Ovary (tissue), 9 donors: ENCODE results near the gene CLN6. TPM values are rescaled to one million over a fixed set of nuclear protein-coding genes. Genes with fewer than 3 reads are reported as not detected.

Experiments
- DNase-seq, 5 donors: peaks; one replicate each; pipeline ENCODE4 v3.0.0-alpha.2; 2019 to 2020
- H3K27ac ChIP-seq, 2 donors: fragments of 200-600 bp; one replicate each; pipeline versions ENCODE4 v1.5.1 to v1.8.0; 2019 to 2022
- H3K27me3 ChIP-seq: fragments of 200-600 bp; one replicate; pipeline ENCODE4 v1.8.0; 2022
- H3K36me3 ChIP-seq: fragments of 200-600 bp; sonication (generic); one replicate; pipeline ENCODE4 v1.5.1; 2019
- H3K4me1 ChIP-seq: one replicate; pipeline ENCODE4 v1.8.1; 2013; ENCODE audit warnings: mild to moderate bottlenecking, moderate library complexity; ENCODE audit not compliant: insufficient read depth
- H3K4me3 ChIP-seq: fragments of 200-600 bp; sonication (generic); one replicate; pipeline ENCODE4 v1.5.1; 2017
- H3K9me3 ChIP-seq, 2 donors: fragments of 200-600 bp in 1 of 2; sonication (generic) in 1 of 2; one replicate each; pipeline versions ENCODE4 v1.5.1 to v1.8.1; 2013 to 2019; ENCODE audit warnings: mild to moderate bottlenecking in 1 of 2, moderate library complexity in 1 of 2
- CTCF ChIP-seq, 3 donors: fragments of 450-650 bp in 2 of 3; fragments of 200-600 bp in 1 of 3; IDR thresholded peaks; one replicate each; pipeline versions ENCODE4 v1.5.1 to v1.8.0; 2016 to 2022; ENCODE audit warnings: antibody characterized with exemption in 3 of 3, mild to moderate bottlenecking in 1 of 3
- EP300 ChIP-seq: sonication (generic); formaldehyde crosslinking; IDR thresholded peaks from one replicate; pipeline ENCODE4 v1.6.1; 2017; ENCODE audit warnings: antibody characterized with exemption
- POLR2A ChIP-seq: fragments of 450-650 bp; IDR thresholded peaks from one replicate; pipeline ENCODE4 v1.6.1; 2017; ENCODE audit warnings: antibody characterized with exemption, mild to moderate bottlenecking, moderate library complexity
- WGBS, 3 donors: extraction: QIAGEN DNeasy Blood & Tissue Kit in 1 of 3; methylation state at CpG; one replicate each; pipeline versions ENCODE4 v1.1.5 to v1.1.7; 2013 to 2017; 5-methylcytosine and 5-hydroxymethylcytosine counted together
- intact Hi-C, 4 donors: fragments of 100-400 bp; cut with DNase I; formaldehyde crosslinking; loops; one replicate each; pipeline versions ENCODE4 v1.11.0 to v1.15.1; 2022 to 2023
- polyA plus RNA-seq, 2 donors: library from polyadenylated mRNA; stranded (reverse); fragments of 200-250 nt in 1 of 2; fragments of 350-450 nt in 1 of 2; fragmentation: Illumina TruSeq in 1 of 2; extraction: RNeasy Lipid Tissue Mini Kit (QIAGEN cat#74804) in 1 of 2; gene quantifications; one replicate each; pipeline ENCODE4 v1.2.3, GENCODE V29; 2013 to 2014
- total RNA-seq, 7 donors: library from RNA; depleted of rRNA in 2 of 7; stranded (reverse); fragments of >200 nt in 2 of 7; fragmentation: NEBNext Ultra II Directional in 3 of 7; extraction: Animal tissue kit (Norgen Biotek cat#: 25700) in 3 of 7; gene quantifications; one replicate each; pipeline versions ENCODE4 v1.1.0 to v1.2.4, GENCODE V29; 2016 to 2023
- donor health status: DM: no; HTN: no; CAD: no; lungs with moderate emphysema.
- donor health status: DM: no; HTN: no; CAD: no.
- donor health status: Bipolar disorder and iron deficiency.
- donor health status: DM: yes; HTN: yes; CAD: no.
- donor health status: DM: no; HTN: no; CAD: no.
- donor health status: DM: yes; HTN: yes; CAD: no.

The CLN6 gene
- total and polyA plus RNA-seq, 9 donors = 6.3 to 21.8 (median 12.0) TPM

- TF ChIP-seq CTCF (IDR thresholded peaks at IDR 0.05) = no peak
- TF ChIP-seq POLR2A = no peak
- no peak for TF ChIP-seq EP300
- Histone ChIP-seq H3K9me3 (no peaks in the 10 kb centered on the region), H3K4me1 (peaks cover 1% of the 10 kb centered on the region), H3K27me3 (no peaks in the 10 kb centered on the region), H3K27ac (no peak overlapping the region), H3K36me3 (no peaks in the 10 kb centered on the region), H3K4me3 (no peak overlapping the region)
- DNase-seq = no peak
- intact Hi-C loops = no loop called here
These were observed 66.3 kb downstream of the CLN6 start for GRCh38 chr15:68163191-68163590.

DNA sequence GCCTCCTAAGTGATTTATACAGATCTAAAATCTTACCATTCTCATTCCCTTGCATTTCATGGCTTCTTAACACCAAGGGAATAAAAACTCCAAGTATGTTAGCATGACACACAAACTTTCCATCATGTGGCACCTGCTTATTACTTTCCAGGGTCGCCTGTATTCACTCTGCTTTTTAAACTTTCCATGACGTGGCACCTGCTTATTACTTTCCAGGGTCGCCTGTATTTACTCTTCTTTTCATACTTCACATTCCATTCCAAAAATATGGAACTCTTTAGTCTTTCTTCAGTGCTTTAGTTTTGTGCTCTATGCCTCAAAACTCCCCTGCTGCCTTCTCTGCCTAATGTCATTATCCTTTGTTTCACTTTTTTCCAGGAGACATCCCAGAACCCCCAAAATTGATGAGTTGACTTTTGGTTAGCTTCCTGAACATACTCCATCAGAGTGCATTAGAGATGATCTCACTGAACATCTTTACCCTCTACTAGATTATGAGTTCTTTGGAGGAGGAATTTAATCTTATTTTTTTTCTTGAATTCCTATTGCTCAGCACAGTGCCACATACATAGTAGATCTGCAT, 71.4 kb downstream of the CLN6 start:
- no peaks in the 10 kb centered on the region for H3K27me3 ChIP-seq
- H3K27ac ChIP-seq = no peak overlapping the region
- H3K9me3 ChIP-seq = no peaks in the 10 kb centered on the region
- TF ChIP-seq POLR2A = no peak
- no peak for TF ChIP-seq CTCF (IDR thresholded peaks at IDR 0.05)
- no peak for TF ChIP-seq EP300
- no peak for DNase-seq
- peaks cover 4% of the 10 kb centered on the region for H3K4me1 ChIP-seq
- no peak overlapping the region for H3K4me3 ChIP-seq
- WGBS, 3 donors = 11 to 27% (median 13%) methylated on average over 3 of the region's 3 CpGs
- intact Hi-C loops = loop anchor here in 2 of 4 donors (5.0 kb wide), 2 partner anchors 286 to 296 kb away; no protein-coding TSS in a partner anchor
- H3K36me3 ChIP-seq = no peaks in the 10 kb centered on the region

DNA sequence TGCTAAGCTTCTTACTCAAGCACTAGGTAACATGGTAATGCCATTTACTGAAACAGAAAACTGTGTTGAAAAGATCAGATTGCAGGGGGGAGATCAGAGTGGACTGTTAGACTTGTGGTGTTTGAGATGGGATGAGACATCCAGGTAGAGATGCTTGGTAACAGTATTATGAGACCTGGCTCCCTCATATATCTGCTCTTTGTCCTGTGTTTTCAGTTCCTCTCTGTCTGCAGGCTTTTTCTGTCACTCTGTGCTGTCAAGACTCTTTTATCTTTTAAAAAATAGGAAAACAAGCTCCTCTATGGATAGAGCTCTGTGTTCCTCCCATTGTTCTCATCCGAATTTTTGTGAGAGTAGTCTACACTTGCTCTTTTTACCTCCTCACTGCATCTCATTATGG, 72.5 kb downstream of the CLN6 start:
- WGBS, 3 donors = 54 to 62% (median 59%) methylated on average over 1 of the region's 1 CpG
- Histone ChIP-seq H3K27ac (no peak overlapping the region), H3K36me3 (no peaks in the 10 kb centered on the region), H3K9me3 (no peaks in the 10 kb centered on the region), H3K27me3 (no peaks in the 10 kb centered on the region), H3K4me1 (peaks cover 4% of the 10 kb centered on the region), H3K4me3 (no peak overlapping the region)
- intact Hi-C loops = loop anchor here in 2 of 4 donors (5.0 kb wide), 2 partner anchors 285 to 295 kb away; no protein-coding TSS in a partner anchor
- no peak for DNase-seq
- TF ChIP-seq EP300 = no peak
- no peak for TF ChIP-seq POLR2A
- TF ChIP-seq CTCF (IDR thresholded peaks at IDR 0.05) = no peak

Other genes starting within 250 kb of the CLN6 start
- 10 to 100 TPM; 39.8 to 75.4 (median 53.6) TPM for gene PIAS1, start 175.4 kb downstream of the CLN6 start, total RNA-seq
- 10 to 100 TPM; 18.6 to 43.7 TPM for gene PIAS1, start 175.4 kb downstream of the CLN6 start, polyA plus RNA-seq
- 1 to 10 TPM; 2.5 to 9.3 (median 3.2) TPM for gene CALML4, start 24.4 kb downstream of the CLN6 start, total RNA-seq
- 1 to 10 TPM; 3.2 to 9.5 TPM for gene CALML4, start 24.4 kb downstream of the CLN6 start, polyA plus RNA-seq
- 10 to 100 TPM; 30.3 to 83.2 (median 55.9) TPM for gene FEM1B, start 48.0 kb upstream of the CLN6 start, total RNA-seq
- 10 to 100 TPM; 15.8 to 32.9 TPM for gene FEM1B, start 48.0 kb upstream of the CLN6 start, polyA plus RNA-seq
- gene ITGA11, start 202.4 kb upstream of the CLN6 start, total RNA-seq = 10 to 100 TPM in 2 of 7 donors, 1 to 10 TPM in 5; 1.2 to 25.2 (median 4.4) TPM
- 10 to 100 TPM in 1 of 2 donors, 1 to 10 TPM in 1; 2.2 to 34.5 TPM for gene ITGA11, start 202.4 kb upstream of the CLN6 start, polyA plus RNA-seq